H1 (cell line): ENCODE results near the gene OR1I1. TPM values are rescaled to one million over a fixed set of nuclear protein-coding genes. Genes with fewer than 3 reads are reported as not detected.

Experiments
- CTCF ChIA-PET: fragments of 300-600 bp; sonication (Branson Sonifier 250); formaldehyde crosslinking; loops from one replicate; lab custom pipeline; 2021; ENCODE audit not compliant: partially characterized antibody; lab: Charles Lee
- POLR2A ChIA-PET: fragments of 300-600 bp; sonication (Branson Sonifier 250); formaldehyde crosslinking; loops from one replicate; lab custom pipeline; 2021; ENCODE audit warnings: inconsistent platforms; ENCODE audit not compliant: partially characterized antibody; lab: Charles Lee
- DNase-seq, 2 experiments: peaks; one replicate each; pipeline versions ENCODE4 v3.0.0 to v3.0.0-alpha.2; 2010 to 2022; ENCODE audit warnings: low spot score in 2 of 2, low read depth in 1 of 2, mixed read lengths in 1 of 2
- FAIRE-seq: peaks from 2 replicates; lab custom pipeline; 2011; peaks lifted over from hg19 to GRCh38; lab: Jason Lieb, UNC
- H2AFZ ChIP-seq: 2 replicates; pipeline ENCODE4 v1.8.1; 2012; ENCODE audit warnings: low read length, inconsistent platforms
- H2AK5ac ChIP-seq: 2 replicates; pipeline ENCODE4 v1.6.1; 2013; ENCODE audit warnings: low read depth, low read length
- H2BK120ac ChIP-seq: replicated peaks from 2 replicates; pipeline ENCODE3; 2013; ENCODE audit warnings: low read depth, low read length, inconsistent platforms
- H2BK12ac ChIP-seq: 2 replicates; pipeline ENCODE4 v1.6.1; 2013; ENCODE audit warnings: low read depth, low read length
- H2BK15ac ChIP-seq: 2 replicates; pipeline ENCODE4 v1.6.1; 2013; ENCODE audit warnings: low read length
- H2BK20ac ChIP-seq: 2 replicates; pipeline ENCODE4 v1.6.1; 2013; ENCODE audit warnings: low read length
- H2BK5ac ChIP-seq: 2 replicates; pipeline ENCODE4 v1.6.1; 2013; ENCODE audit warnings: low read depth, low read length
- H3K14ac ChIP-seq: 2 replicates; pipeline ENCODE4 v1.6.1; 2013; ENCODE audit warnings: inconsistent platforms; ENCODE audit not compliant: insufficient read length
- H3K18ac ChIP-seq: 2 replicates; pipeline ENCODE4 v1.6.1; 2013; ENCODE audit warnings: low read length; ENCODE audit errors: extremely low read depth
- H3K23ac ChIP-seq: 2 replicates; pipeline ENCODE4 v1.6.1; 2013; ENCODE audit warnings: inconsistent platforms; ENCODE audit not compliant: insufficient read length
- H3K23me2 ChIP-seq: 2 replicates; pipeline ENCODE4 v1.6.1; 2013; ENCODE audit warnings: low read depth, low read length
- H3K27ac ChIP-seq: 2 replicates; pipeline ENCODE4 v1.6.1; 2011; ENCODE audit warnings: low read depth, low read length, inconsistent platforms
- H3K27me3 ChIP-seq, 4 experiments: replicated peaks in 1 of 4; 1 replicate in 1 of 4; 2 replicates in 3 of 4; pipeline versions ENCODE4 v1.6.1 to v1.8.1; 2011 to 2013; ENCODE audit warnings: low read length in 3 of 4, mild to moderate bottlenecking in 3 of 4, inconsistent platforms in 2 of 4, mixed read lengths in 2 of 4, moderate library complexity in 1 of 4; ENCODE audit not compliant: control insufficient read depth in 3 of 4, insufficient read depth in 3 of 4; ENCODE audit errors: extremely low read depth in 1 of 4
- H3K36me3 ChIP-seq, 4 experiments: 2 replicates each; pipeline versions ENCODE4 v1.6.1 to v1.8.1; 2011 to 2013; ENCODE audit warnings: mild to moderate bottlenecking in 4 of 4, low read length in 3 of 4, moderate library complexity in 2 of 4, control low read depth in 1 of 4, inconsistent platforms in 1 of 4; ENCODE audit not compliant: insufficient read depth in 4 of 4, control insufficient read depth in 2 of 4
- H3K4ac ChIP-seq: replicated peaks from 2 replicates; pipeline ENCODE3; 2013; ENCODE audit warnings: low read length, low read depth, mixed read lengths, inconsistent platforms; ENCODE audit not compliant: insufficient read length
- H3K4me1 ChIP-seq, 4 experiments: replicated peaks in 1 of 4; 1 replicate in 1 of 4; 2 replicates in 3 of 4; pipeline versions ENCODE4 v1.6.1 to v1.8.1; 2011 to 2013; ENCODE audit warnings: low read length in 3 of 4, inconsistent platforms in 2 of 4, mixed read lengths in 1 of 4; ENCODE audit not compliant: insufficient read depth in 4 of 4, control insufficient read depth in 3 of 4
- H3K4me2 ChIP-seq, 2 experiments: 2 replicates each; pipeline versions ENCODE4 v1.6.1 to v1.8.1; 2011 to 2013; ENCODE audit warnings: low read depth in 2 of 2, low read length in 2 of 2, control low read depth in 1 of 2, inconsistent platforms in 1 of 2, mild to moderate bottlenecking in 1 of 2; ENCODE audit not compliant: insufficient read depth in 1 of 2
- H3K4me3 ChIP-seq, 4 experiments: fragments of 200-600, 300-600 bp in 1 of 4; sonication (generic), shearing (Covaris generic), sonication (Bioruptor Twin) in 1 of 4; 2 replicates each; pipeline versions ENCODE4 v1.5.1 to v1.8.1; 2011 to 2016; ENCODE audit warnings: low read length in 4 of 4, low read depth in 3 of 4, control low read depth in 2 of 4, inconsistent platforms in 2 of 4, mild to moderate bottlenecking in 2 of 4, mixed read lengths in 1 of 4, moderate library complexity in 1 of 4; ENCODE audit not compliant: insufficient read depth in 2 of 4; ENCODE audit errors: extremely low read depth in 1 of 4
- H3K56ac ChIP-seq: replicated peaks from 2 replicates; pipeline ENCODE3; 2013; ENCODE audit warnings: low read depth, mild to moderate bottlenecking, mixed read lengths, low read length, inconsistent platforms; ENCODE audit not compliant: insufficient read length
- H3K79me1 ChIP-seq: 2 replicates; pipeline ENCODE4 v1.6.1; 2013; ENCODE audit warnings: low read depth, low read length, control low read depth
- H3K79me2 ChIP-seq, 2 experiments: 2 replicates each; pipeline versions ENCODE4 v1.6.1 to v1.8.1; 2012 to 2013; ENCODE audit warnings: low read length in 2 of 2, mild to moderate bottlenecking in 2 of 2, inconsistent platforms in 1 of 2; ENCODE audit not compliant: insufficient read depth in 2 of 2, control insufficient read depth in 1 of 2
- H3K9ac ChIP-seq, 4 experiments: replicated peaks in 1 of 4; 1 replicate in 1 of 4; 2 replicates in 3 of 4; pipeline versions ENCODE4 v1.6.1 to v1.8.1; 2011 to 2013; ENCODE audit warnings: low read depth in 3 of 4, low read length in 3 of 4, control low read depth in 2 of 4, mild to moderate bottlenecking in 2 of 4, moderate library complexity in 2 of 4, inconsistent platforms in 1 of 4; ENCODE audit errors: extremely low read depth in 1 of 4
- H3K9me3 ChIP-seq, 2 experiments: 2 replicates each; pipeline versions ENCODE4 v1.6.1 to v1.8.1; 2012 to 2013; ENCODE audit warnings: mild to moderate bottlenecking in 2 of 2, moderate library complexity in 2 of 2, control low read depth in 1 of 2, inconsistent platforms in 1 of 2, low read depth in 1 of 2, low read length in 1 of 2, mixed read lengths in 1 of 2; ENCODE audit not compliant: insufficient read depth in 2 of 2
- H4K20me1 ChIP-seq, 2 experiments: replicated peaks in 1 of 2; 2 replicates each; pipeline versions ENCODE3 to v1.8.1; 2011 to 2013; ENCODE audit warnings: inconsistent platforms in 2 of 2, low read length in 2 of 2, mild to moderate bottlenecking in 1 of 2; ENCODE audit not compliant: insufficient read depth in 2 of 2, control insufficient read depth in 1 of 2
- H4K5ac ChIP-seq: 2 replicates; pipeline ENCODE4 v1.6.1; 2013; ENCODE audit warnings: low read length, low read depth, mixed read lengths, inconsistent platforms; ENCODE audit not compliant: insufficient read length
- H4K8ac ChIP-seq: 2 replicates; pipeline ENCODE4 v1.8.0; 2013; ENCODE audit warnings: mild to moderate bottlenecking, moderate library complexity, low read length, inconsistent platforms; ENCODE audit not compliant: insufficient read depth; ENCODE audit errors: extremely low read depth
- H4K91ac ChIP-seq: replicated peaks from 2 replicates; pipeline ENCODE3; 2013; ENCODE audit warnings: low read length, mixed read lengths, inconsistent platforms; ENCODE audit not compliant: insufficient read length
- ASH2L ChIP-seq: fragments of 200-600, 300-600 bp; sonication (generic); IDR thresholded peaks from one replicate; pipeline ENCODE4 v1.7.1; 2017; ENCODE audit warnings: low read length
- CTCF ChIP-seq, 3 experiments: IDR thresholded peaks; 1 replicate in 2 of 3; 2 replicates in 1 of 3; pipeline versions ENCODE4 v1.5.1 to v1.6.1; 2011; ENCODE audit warnings: low read length in 3 of 3, mild to moderate bottlenecking in 3 of 3, inconsistent platforms in 2 of 3, low read depth in 1 of 3, moderate library complexity in 1 of 3; ENCODE audit not compliant: insufficient read depth in 1 of 3; ENCODE audit errors: control extremely low read depth in 1 of 3
- MAX ChIP-seq: IDR thresholded peaks from 2 replicates; pipeline ENCODE4 v1.6.1; 2012; ENCODE audit warnings: inconsistent platforms
- PHF8 ChIP-seq: fragments of 200-600 bp; sonication (generic); conservative IDR thresholded peaks from 2 replicates; pipeline ENCODE4 v1.7.1; 2012; ENCODE audit warnings: low read depth, mild to moderate bottlenecking, inconsistent platforms, low read length, moderate library complexity
- POU5F1 ChIP-seq: IDR thresholded peaks from 2 replicates; pipeline ENCODE4 v1.6.1; 2011; ENCODE audit warnings: low read depth, mild to moderate bottlenecking, low read length, moderate library complexity
- RXRA ChIP-seq: IDR thresholded peaks from 2 replicates; pipeline ENCODE4 v1.6.1; 2011; ENCODE audit warnings: low read depth, mild to moderate bottlenecking, low read length, moderate library complexity; ENCODE audit not compliant: insufficient read depth
- SP1 ChIP-seq: IDR thresholded peaks from 2 replicates; pipeline ENCODE4 v1.6.1; 2011; ENCODE audit warnings: low read depth, low read length
- SP4 ChIP-seq: IDR thresholded peaks from 2 replicates; pipeline ENCODE4 v1.6.1; 2012; ENCODE audit warnings: low read length, inconsistent platforms
- SUZ12 ChIP-seq: fragments of 200-600 bp; sonication (generic); IDR thresholded peaks from 2 replicates; pipeline ENCODE4 v1.6.1; 2012; ENCODE audit warnings: mild to moderate bottlenecking, inconsistent platforms, low read length, moderate library complexity, mixed read lengths
- TAF7 ChIP-seq: optimal IDR thresholded peaks from 2 replicates; pipeline ENCODE3; 2011; ENCODE audit warnings: low read depth, mild to moderate bottlenecking, inconsistent platforms, low read length, moderate library complexity, borderline replicate concordance
- USF2 ChIP-seq: IDR thresholded peaks from 2 replicates; pipeline ENCODE4 v1.6.1; 2011; ENCODE audit warnings: low read length, improper control_type of control experiment
- WGBS, 2 experiments: shearing (Covaris generic) in 1 of 2; methylation state at CpG; one replicate each; pipeline versions ENCODE4 v1.1.6 to v1.1.7; 2013 to 2015; ENCODE audit warnings: low lambda C conversion rate in 2 of 2, mixed read lengths in 2 of 2, inconsistent platforms in 1 of 2, low coverage in 1 of 2, missing lambda C conversion rate in 1 of 2; ENCODE audit not compliant: insufficient replicate concordance in 2 of 2, insufficient coverage in 1 of 2, insufficient read length in 1 of 2; ENCODE audit errors: extremely low coverage in 1 of 2, missing lambda C conversion rate in 1 of 2; 5-methylcytosine and 5-hydroxymethylcytosine counted together
- polyA plus RNA-seq, 7 experiments: library from polyadenylated mRNA; depleted of rRNA in 3 of 7; stranded (reverse) in 5 of 7; unstranded in 2 of 7; fragments of >200 nt in 5 of 7; fragments of 200-250 nt in 2 of 7; gene quantifications; 1 replicate in 5 of 7; 2 replicates in 1 of 7; 4 replicates in 1 of 7; pipeline versions ENCODE4 v1.2.1 to v1.2.3, GENCODE V29; 2011 to 2013; ENCODE audit warnings: missing spikeins in 2 of 7, mixed read lengths in 2 of 7
- total RNA-seq: library from RNA; stranded (reverse); fragmentation: NEBNext Ultra II Directional; extraction: Animal tissue kit (Norgen Biotek cat#: 25700); gene quantifications from 2 replicates; pipeline ENCODE4 v1.2.1, GENCODE V29; 2021

Gene OR1I1
- total and polyA plus RNA-seq, 2 of the 8 experiments (the other 6 are each of a cell fraction or from before 2014, with no cell fraction given), result not detected

GRCh38 chr19:15093001-15093400 is 11.0 kb downstream of the OR1I1 start:
- Histone ChIP-seq H3K14ac (no peak overlapping the region), H4K8ac (no peak overlapping the region), H3K79me1 (no peaks in the 10 kb centered on the region), H4K5ac (no peak overlapping the region), H3K56ac (no peak overlapping the region), H3K36me3 (no peaks in the 10 kb centered on the region), H2AK5ac (no peak overlapping the region), H3K9me3 (no peaks in the 10 kb centered on the region), H3K79me2 (no peaks in the 10 kb centered on the region), H4K20me1 (no peaks in the 10 kb centered on the region), H2BK12ac (no peak overlapping the region), H3K23me2 (no peaks in the 10 kb centered on the region), H3K4ac (no peak overlapping the region), H3K18ac (no peak overlapping the region), H3K27me3 (no peaks in the 10 kb centered on the region), H3K27ac (no peak overlapping the region), H4K91ac (no peak overlapping the region), H3K9ac (no peak overlapping the region), H2BK5ac (no peak overlapping the region), H3K4me1 (no peaks in the 10 kb centered on the region), H2AFZ (no peak overlapping the region), H3K23ac (no peak overlapping the region), H3K4me3 (no peak overlapping the region), H3K4me2 (no peak overlapping the region), H2BK120ac (no peak overlapping the region), H2BK15ac (no peak overlapping the region), H2BK20ac (no peak overlapping the region)
- FAIRE-seq, result no peak
- ChIA-PET CTCF (interaction anchor here (0.9 to 5.6 kb wide), 17 partner anchors 9 to 365 kb away, joined by 3 to 42 read pairs (median 6); partner anchors contain the start of gene OR1I1), POLR2A (interaction anchor here (1.1 to 1.3 kb wide), 3 partner anchors 9 to 359 kb away, joined by 3 to 4 read pairs (median 3); no protein-coding TSS in a partner anchor)
- WGBS, 2 experiments, result 90% methylated on average over 2 of the region's 2 CpGs; no CpG with 5 or more reads in 1 of the 2 experiments
- DNase-seq, result no peak
- no peak for TF ChIP-seq POU5F1
- TF ChIP-seq USF2, result no peak
- TF ChIP-seq SP4, result no peak
- TF ChIP-seq PHF8, result no peak
- no peak for TF ChIP-seq TAF7
- no peak for TF ChIP-seq SUZ12
- no peak for TF ChIP-seq SP1
- no peak for TF ChIP-seq RXRA
- no peak for TF ChIP-seq ASH2L
- TF ChIP-seq MAX, result no peak
- TF ChIP-seq CTCF (IDR thresholded peaks at IDR 0.05; ENCODE audit: control extremely low read depth in 1 of 3, insufficient read depth in 1 of 3, low read depth in 1 of 3, low read length in 3 of 3), result no peak
